Endodermal cell (in vitro differentiated cells): ENCODE results near the gene FUOM. TPM values are rescaled to one million over a fixed set of nuclear protein-coding genes. Genes with fewer than 3 reads are reported as not detected.

Experiments used
- DNase-seq: peaks from one replicate; pipeline ENCODE4 v3.0.0-alpha.2; 2017
- H3K27ac ChIP-seq: 2 replicates; pipeline ENCODE4 v1.5.1; 2013; ENCODE audit warnings: mild to moderate bottlenecking, low read depth, low read length, moderate library complexity
- H3K27me3 ChIP-seq: 2 replicates; pipeline ENCODE4 v1.6.1; 2013; ENCODE audit warnings: mild to moderate bottlenecking, low read length, moderate library complexity; ENCODE audit not compliant: insufficient read depth, control insufficient read depth, poor library complexity, severe bottlenecking
- H3K36me3 ChIP-seq: 2 replicates; pipeline ENCODE4 v1.7.0; 2013; ENCODE audit warnings: mild to moderate bottlenecking, low read length, moderate library complexity; ENCODE audit not compliant: control insufficient read depth, insufficient read depth
- H3K4me1 ChIP-seq: one replicate; pipeline ENCODE4 v1.7.0; 2013; ENCODE audit warnings: low read length; ENCODE audit not compliant: control insufficient read depth, insufficient read depth
- H3K4me3 ChIP-seq: 2 replicates; pipeline ENCODE4 v1.5.1; 2013; ENCODE audit warnings: mild to moderate bottlenecking, low read length, moderate library complexity
- H3K9ac ChIP-seq: 2 replicates; pipeline ENCODE4 v1.6.1; 2013; ENCODE audit warnings: mild to moderate bottlenecking, low read length, moderate library complexity; ENCODE audit not compliant: poor library complexity, severe bottlenecking; ENCODE audit errors: extremely low read depth
- H3K9me3 ChIP-seq: 2 replicates; pipeline ENCODE4 v1.6.1; 2013; ENCODE audit warnings: mild to moderate bottlenecking, low read length, moderate library complexity; ENCODE audit not compliant: control insufficient read depth
- H3K27ac Mint-ChIP-seq: 2 replicates; pipeline ENCODE4 v1.8.0; 2020; ENCODE audit warnings: mixed read lengths
- H3K27me3 Mint-ChIP-seq: 2 replicates; pipeline ENCODE4 v1.8.0; 2021; ENCODE audit warnings: mild to moderate bottlenecking, mixed read lengths; ENCODE audit not compliant: insufficient read depth
- H3K36me3 Mint-ChIP-seq: 2 replicates; pipeline ENCODE4 v1.8.0; 2020; ENCODE audit warnings: low read depth, mixed read lengths
- H3K4me1 Mint-ChIP-seq: 2 replicates; pipeline ENCODE4 v1.8.0; 2020; ENCODE audit warnings: mixed read lengths
- H3K4me3 Mint-ChIP-seq: 2 replicates; pipeline ENCODE4 v1.8.0; 2020; ENCODE audit warnings: mild to moderate bottlenecking, moderate library complexity, mixed read lengths
- H3K9me3 Mint-ChIP-seq: 2 replicates; pipeline ENCODE4 v1.8.0; 2020; ENCODE audit warnings: mild to moderate bottlenecking, mixed read lengths
- CTCF ChIP-seq: fragments of 200-600 bp; sonication (generic); conservative IDR thresholded peaks from 2 replicates; pipeline ENCODE4 v1.5.0; 2021; ENCODE audit warnings: antibody characterized with exemption, mild to moderate bottlenecking
- WGBS, 2 experiments: methylation state at CpG; one replicate each; pipeline versions ENCODE4 v1.1.5 to v1.1.7; 2013; ENCODE audit warnings: missing lambda C conversion rate in 2 of 2, mixed read lengths in 1 of 2; ENCODE audit not compliant: insufficient coverage in 1 of 2, insufficient read length in 1 of 2; 5-methylcytosine and 5-hydroxymethylcytosine counted together
- total RNA-seq, 2 donors: library from RNA; stranded (reverse); fragmentation: NEBNext Ultra II Directional in 1 of 2; extraction: Animal tissue kit (Norgen Biotek cat#: 25700) in 1 of 2; gene quantifications; 2 replicates in 1 of 2; 3 replicates in 1 of 2; pipeline ENCODE4 v1.2.1, GENCODE V29; 2021

The FUOM gene
- total RNA-seq, 2 donors from 2014 or later, result 81.0 to 83.9 TPM

- H3K27me3 Mint-ChIP-seq, result peaks cover 4% of the 10 kb centered on the region
- H3K27ac ChIP-seq, result no peak overlapping the region
- no peak overlapping the region for H3K4me3 Mint-ChIP-seq
- DNase-seq, result no peak
- peaks cover 63% of the 10 kb centered on the region for H3K36me3 Mint-ChIP-seq
- H3K9ac ChIP-seq, result no peak overlapping the region
- no peak overlapping the region for H3K27ac Mint-ChIP-seq
- no peak overlapping the region for H3K4me3 ChIP-seq
- H3K4me1 ChIP-seq, result peaks cover 5% of the 10 kb centered on the region
- no peaks in the 10 kb centered on the region for H3K9me3 Mint-ChIP-seq
- H3K36me3 ChIP-seq, result peaks cover 63% of the 10 kb centered on the region
- no peaks in the 10 kb centered on the region for H3K9me3 ChIP-seq
- H3K4me1 Mint-ChIP-seq, result peaks cover 5% of the 10 kb centered on the region
- no peak for TF ChIP-seq CTCF
- H3K27me3 ChIP-seq, result no peaks in the 10 kb centered on the region
- 94 to 96% methylated on average over 20 to 29 of the region's 29 CpGs for WGBS, 2 experiments
Observed at GRCh38 chr10:133364645-133365431, 7.0 kb upstream of the FUOM start.

GRCh38 chr10:133362846-133363245, 5.0 kb upstream of the FUOM start:
- Mint-ChIP-seq H3K4me1 (peaks cover 7% of the 10 kb centered on the region), H3K27me3 (peaks cover 4% of the 10 kb centered on the region), H3K4me3 (no peak overlapping the region), H3K9me3 (no peaks in the 10 kb centered on the region), H3K36me3 (peaks cover 48% of the 10 kb centered on the region), H3K27ac (no peak overlapping the region)
- Histone ChIP-seq H3K9me3 (no peaks in the 10 kb centered on the region), H3K27me3 (no peaks in the 10 kb centered on the region), H3K27ac (no peak overlapping the region), H3K36me3 (peaks cover 45% of the 10 kb centered on the region), H3K4me1 (peaks cover 5% of the 10 kb centered on the region), H3K4me3 (no peak overlapping the region), H3K9ac (no peak overlapping the region)
- no peak for DNase-seq
- 92 to 94% methylated on average over 6 to 13 of the region's 13 CpGs for WGBS, 2 experiments
- no peak for TF ChIP-seq CTCF

GRCh38 chr10:133361773-133362441, 4.1 kb upstream of the FUOM start:
- Mint-ChIP-seq H3K9me3 (no peaks in the 10 kb centered on the region), H3K4me1 (peaks cover 7% of the 10 kb centered on the region), H3K27ac (no peak overlapping the region), H3K4me3 (no peak overlapping the region), H3K36me3 (peaks cover 44% of the 10 kb centered on the region), H3K27me3 (peaks cover 4% of the 10 kb centered on the region)
- 85 to 89% methylated on average over 18 of the region's 18 CpGs for WGBS, 2 experiments
- TF ChIP-seq CTCF, result no peak
- Histone ChIP-seq H3K9ac (no peak overlapping the region), H3K27ac (no peak overlapping the region), H3K4me3 (no peak overlapping the region), H3K9me3 (no peaks in the 10 kb centered on the region), H3K27me3 (no peaks in the 10 kb centered on the region), H3K36me3 (peaks cover 43% of the 10 kb centered on the region), H3K4me1 (peaks cover 5% of the 10 kb centered on the region)
- DNase-seq, result no peak
